ENCODE data around the gene PFKL. TPM values are rescaled to one million over a fixed set of nuclear protein-coding genes. Genes with fewer than 3 reads are reported as not detected.
A peak's percentile ranks its signal among the peaks of the same experiment; 100 is the strongest.
"Not testable (repeated sequence)": the region's sequence is repeated elsewhere in the genome, so short reads cannot be mapped to it uniquely, and the experiment has no call there.

PFKL gene
- total and polyA plus RNA-seq, 4 donors: 48.0 to 115 (median 103) TPM

DNA sequence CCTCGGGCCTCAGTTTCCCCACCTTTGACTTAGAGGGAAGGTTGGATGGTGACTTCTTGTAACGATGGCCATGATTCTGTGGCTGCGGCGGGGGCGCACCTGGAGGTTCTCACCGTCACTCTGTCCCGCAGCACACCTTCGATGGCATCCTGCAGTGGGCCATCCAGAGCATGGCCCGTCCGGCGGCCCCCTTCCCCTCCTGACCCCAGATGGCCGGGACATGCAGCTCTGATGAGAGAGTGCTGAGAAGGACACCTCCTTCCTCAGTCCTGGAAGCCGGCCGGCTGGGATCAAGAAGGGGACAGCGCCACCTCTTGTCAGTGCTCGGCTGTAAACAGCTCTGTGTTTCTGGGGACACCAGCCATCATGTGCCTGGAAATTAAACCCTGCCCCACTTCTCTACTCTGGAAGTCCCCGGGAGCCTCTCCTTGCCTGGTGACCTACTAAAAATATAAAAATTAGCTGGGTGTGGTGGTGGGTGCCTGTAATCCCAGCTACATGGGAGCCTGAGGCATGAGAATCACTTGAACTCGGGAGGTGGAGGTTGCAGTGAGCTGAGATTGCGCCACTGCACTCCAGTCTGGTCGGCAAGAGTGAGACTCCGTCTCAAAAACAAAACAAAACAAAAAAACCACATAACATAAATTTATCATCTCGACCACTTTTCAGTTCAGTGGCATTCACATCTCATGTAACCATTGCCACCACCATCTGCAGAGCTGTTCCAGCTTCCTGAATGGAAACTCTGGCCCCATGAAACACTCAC is 2.1 kb upstream of the PFKL start:
- Histone ChIP-seq H3K36me3 (ENCODE audit: control insufficient read depth in 1 of 2, insufficient read depth in 2 of 2, low read length in 1 of 2) (no peaks in the 10 kb centered on the region), H3K4me1 (ENCODE audit: control insufficient read depth in 1 of 2, insufficient read depth in 2 of 2, low read length in 2 of 2) (no peaks in the 10 kb centered on the region), H3K27ac (ENCODE audit: low read depth in 1 of 2, low read length in 2 of 2) (no peak overlapping the region), H3K9me3 (ENCODE audit: control insufficient read depth, low read length) (no peaks in the 10 kb centered on the region), H3K27me3 (ENCODE audit: control insufficient read depth in 1 of 2, insufficient read depth in 2 of 2, low read length in 1 of 2) (no peaks in the 10 kb centered on the region), H3K4me3 (ENCODE audit: low read length in 2 of 2) (no peak overlapping the region)
- DNase-seq (peak; percentile 90 to 93), ATAC-seq (ENCODE audit: low FRiP score) (peak; percentile 69)
- WGBS, 2 donors: 26% methylated on average over 21 to 22 of the region's 22 CpGs
- intact Hi-C loops (cut with DNase I): no loop called here

DNA sequence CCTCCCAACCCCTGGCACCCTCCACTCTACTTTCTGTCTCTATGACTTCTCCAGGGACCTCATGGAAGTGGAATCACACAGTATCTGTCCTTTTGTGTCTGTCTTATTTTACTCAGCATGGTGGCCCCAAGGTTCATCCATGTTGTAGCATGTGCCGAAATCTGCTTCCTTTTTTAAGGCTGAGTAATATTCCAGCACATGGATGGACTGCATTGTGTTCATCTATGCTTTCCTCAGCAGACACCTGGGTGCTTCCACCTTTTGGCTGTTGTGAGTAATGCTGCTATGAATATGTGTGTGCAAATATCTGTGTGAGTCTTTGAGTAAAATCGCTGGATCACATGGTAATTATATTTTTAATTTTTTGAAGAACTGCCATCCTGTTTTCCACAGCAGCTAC is 1.6 kb upstream of the PFKL start:
- H3K9me3 ChIP-seq (ENCODE audit: control insufficient read depth, low read length): no peaks in the 10 kb centered on the region
- intact Hi-C loops (cut with DNase I): no loop called here
- ATAC-seq (ENCODE audit: low FRiP score) (no peak), DNase-seq (no peak)
- H3K4me3 ChIP-seq (ENCODE audit: low read length in 2 of 2): no peak overlapping the region
- no peak overlapping the region for H3K27ac ChIP-seq (ENCODE audit: low read depth in 1 of 2, low read length in 2 of 2)
- H3K36me3 ChIP-seq (ENCODE audit: control insufficient read depth in 1 of 2, insufficient read depth in 2 of 2, low read length in 1 of 2): no peaks in the 10 kb centered on the region
- WGBS, 2 donors: 85 to 91% methylated on average over 2 of the region's 2 CpGs
- no peaks in the 10 kb centered on the region for H3K27me3 ChIP-seq (ENCODE audit: control insufficient read depth in 1 of 2, insufficient read depth in 2 of 2, low read length in 1 of 2)
- no peaks in the 10 kb centered on the region for H3K4me1 ChIP-seq (ENCODE audit: control insufficient read depth in 1 of 2, insufficient read depth in 2 of 2, low read length in 2 of 2)

DNA sequence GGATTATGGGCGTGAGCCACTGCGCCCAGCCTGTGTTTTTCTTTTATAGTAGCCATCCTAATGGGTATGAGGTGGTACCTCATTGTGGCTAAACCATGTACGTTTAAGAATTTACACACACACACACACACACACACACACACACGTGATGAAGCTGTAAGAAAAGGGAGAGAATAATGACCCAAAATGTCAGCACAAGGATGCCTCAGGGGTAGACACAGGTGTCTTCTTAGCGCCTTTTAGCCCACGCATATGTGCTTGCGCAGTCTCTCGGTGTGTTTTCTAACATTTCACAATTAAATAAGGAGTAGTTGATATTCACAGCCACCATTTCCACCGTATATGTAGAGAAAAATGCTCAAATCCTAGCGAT is 782 bp upstream of the PFKL start:
- 23 to 26% methylated on average over 10 of the region's 10 CpGs for WGBS, 2 donors
- intact Hi-C loops (cut with DNase I): no loop called here
- ATAC-seq (ENCODE audit: low FRiP score) (no peak), DNase-seq (no peak)
- H3K27ac ChIP-seq (ENCODE audit: low read depth in 1 of 2, low read length in 2 of 2): peak overlapping the region in 1 of 2 donors; percentile 4
- H3K4me3 ChIP-seq (ENCODE audit: low read length in 2 of 2): peak overlapping the region; percentile 49 to 91
- H3K4me1 ChIP-seq (ENCODE audit: control insufficient read depth in 1 of 2, insufficient read depth in 2 of 2, low read length in 2 of 2): no peaks in the 10 kb centered on the region
- H3K9me3 ChIP-seq (ENCODE audit: control insufficient read depth, low read length): no peaks in the 10 kb centered on the region
- no peaks in the 10 kb centered on the region for H3K27me3 ChIP-seq (ENCODE audit: control insufficient read depth in 1 of 2, insufficient read depth in 2 of 2, low read length in 1 of 2)
- H3K36me3 ChIP-seq (ENCODE audit: control insufficient read depth in 1 of 2, insufficient read depth in 2 of 2, low read length in 1 of 2): no peaks in the 10 kb centered on the region

DNA sequence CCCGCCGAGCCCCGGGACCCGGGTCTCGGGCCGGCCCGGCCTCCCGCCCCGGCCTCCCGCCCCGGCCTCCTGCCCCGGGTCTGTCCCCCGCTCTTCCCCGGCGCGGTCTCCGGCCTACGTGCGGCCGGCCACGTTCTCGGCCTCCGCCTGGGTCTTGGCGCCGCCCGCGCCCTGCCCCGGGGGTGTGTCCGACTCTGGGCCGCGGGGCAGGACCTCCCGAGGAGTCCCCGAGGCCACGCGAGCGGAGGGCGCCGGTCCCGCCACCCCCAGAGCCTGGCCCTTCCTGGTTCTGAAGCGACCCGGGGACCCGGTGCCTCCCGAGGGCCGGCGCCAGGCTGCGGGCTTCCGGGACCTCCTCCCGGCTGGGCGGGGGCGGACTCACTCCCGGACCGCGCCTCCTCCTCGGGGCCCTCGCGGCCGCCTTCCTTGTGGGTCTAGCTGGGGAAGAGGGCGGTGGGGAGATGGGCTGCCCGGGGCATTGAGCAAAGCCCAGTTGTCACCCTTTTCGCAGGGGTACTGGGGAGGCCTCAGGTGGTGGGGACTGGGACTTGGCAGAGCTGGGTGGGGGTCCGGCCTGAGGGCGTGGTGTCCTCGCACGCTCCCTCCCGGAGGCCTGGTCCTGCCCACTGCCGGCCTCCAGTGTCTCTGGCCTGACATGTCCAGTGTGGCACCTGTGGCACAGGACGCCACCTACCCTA is 558 bp downstream of the PFKL start:
- no peaks in the 10 kb centered on the region for H3K4me1 ChIP-seq (ENCODE audit: control insufficient read depth in 1 of 2, insufficient read depth in 2 of 2, low read length in 2 of 2)
- no peaks in the 10 kb centered on the region for H3K27me3 ChIP-seq (ENCODE audit: control insufficient read depth in 1 of 2, insufficient read depth in 2 of 2, low read length in 1 of 2)
- 0 to 1% methylated on average over 49 to 67 of the region's 67 CpGs for WGBS, 2 donors
- DNase-seq (peak; percentile 87 to 93), ATAC-seq (ENCODE audit: low FRiP score) (peak; percentile 74)
- H3K36me3 ChIP-seq (ENCODE audit: control insufficient read depth in 1 of 2, insufficient read depth in 2 of 2, low read length in 1 of 2): no peaks in the 10 kb centered on the region
- no peaks in the 10 kb centered on the region for H3K9me3 ChIP-seq (ENCODE audit: control insufficient read depth, low read length)
- H3K4me3 ChIP-seq (ENCODE audit: low read length in 2 of 2): peak overlapping the region; percentile 39 to 91
- H3K27ac ChIP-seq (ENCODE audit: low read depth in 1 of 2, low read length in 2 of 2): peak overlapping the region in 1 of 2 donors; percentile 47
- intact Hi-C loops (cut with DNase I): loop anchor here (2.0 to 10.0 kb wide), 3 partner anchors 37 to 494 kb away; partner anchors contain the start of gene CFAP410 (in 2 of the 2)

DNA sequence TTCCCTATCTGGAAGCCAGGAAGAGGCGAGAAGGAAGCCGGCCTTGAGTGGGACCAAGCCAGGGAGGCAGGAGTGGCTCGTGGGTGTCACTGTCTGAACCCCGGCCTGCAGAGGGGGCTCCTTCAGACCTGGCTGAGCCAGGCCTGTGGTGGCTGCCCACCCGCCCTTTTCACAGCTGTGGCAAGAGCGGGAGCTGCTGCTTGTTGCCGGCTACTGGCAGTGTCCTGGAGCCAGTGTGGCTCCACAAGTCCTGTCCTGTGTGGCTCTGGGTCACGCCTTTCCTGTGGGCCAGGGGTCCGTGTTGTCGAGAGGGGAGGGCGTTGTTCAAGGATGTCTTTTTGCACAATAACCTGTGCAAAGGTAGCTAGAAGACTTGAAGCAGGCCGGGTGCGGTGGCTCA is 1.3 kb downstream of the PFKL start:
- 68 to 76% methylated on average over 13 of the region's 13 CpGs for WGBS, 2 donors
- no peaks in the 10 kb centered on the region for H3K27me3 ChIP-seq (ENCODE audit: control insufficient read depth in 1 of 2, insufficient read depth in 2 of 2, low read length in 1 of 2)
- intact Hi-C loops (cut with DNase I): loop anchor here (2.0 to 10.0 kb wide), 3 partner anchors 36 to 494 kb away; partner anchors contain the start of gene CFAP410 (in 2 of the 2)
- no peaks in the 10 kb centered on the region for H3K4me1 ChIP-seq (ENCODE audit: control insufficient read depth in 1 of 2, insufficient read depth in 2 of 2, low read length in 2 of 2)
- ATAC-seq (ENCODE audit: low FRiP score) (no peak), DNase-seq (no peak)
- no peaks in the 10 kb centered on the region for H3K9me3 ChIP-seq (ENCODE audit: control insufficient read depth, low read length)
- no peak overlapping the region for H3K4me3 ChIP-seq (ENCODE audit: low read length in 2 of 2)
- no peak overlapping the region for H3K27ac ChIP-seq (ENCODE audit: low read depth in 1 of 2, low read length in 2 of 2)
- H3K36me3 ChIP-seq (ENCODE audit: control insufficient read depth in 1 of 2, insufficient read depth in 2 of 2, low read length in 1 of 2): no peaks in the 10 kb centered on the region

DNA sequence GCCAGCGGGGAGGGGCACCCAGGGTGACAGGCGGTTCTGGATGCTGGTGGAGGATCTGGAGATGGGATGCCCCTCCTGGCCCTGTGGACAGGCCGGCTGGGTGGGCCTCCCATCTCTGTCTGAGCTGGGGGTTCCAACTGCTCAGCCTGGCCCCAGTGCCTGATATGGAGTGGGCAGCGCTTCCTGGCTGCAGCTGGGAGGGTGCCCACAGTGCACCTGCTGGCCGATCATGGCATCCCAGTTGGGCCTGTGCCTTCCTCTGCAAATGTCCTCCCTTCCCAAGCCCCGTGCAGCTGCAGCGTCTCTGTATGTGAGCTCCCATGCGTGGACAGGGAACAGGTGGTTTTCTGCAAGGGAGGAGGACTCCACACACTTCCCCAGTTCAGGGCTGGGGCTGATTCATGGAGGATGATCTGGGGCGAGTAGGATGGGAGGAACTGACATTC is 2.1 kb downstream of the PFKL start:
- no peak for DNase-seq
- intact Hi-C loops (cut with DNase I): loop anchor here (2.0 to 10.0 kb wide), 3 partner anchors 35 to 493 kb away; partner anchors contain the start of gene CFAP410 (in 2 of the 2)
- no peaks in the 10 kb centered on the region for H3K4me1 ChIP-seq (ENCODE audit: control insufficient read depth in 1 of 2, insufficient read depth in 2 of 2, low read length in 2 of 2)

DNA sequence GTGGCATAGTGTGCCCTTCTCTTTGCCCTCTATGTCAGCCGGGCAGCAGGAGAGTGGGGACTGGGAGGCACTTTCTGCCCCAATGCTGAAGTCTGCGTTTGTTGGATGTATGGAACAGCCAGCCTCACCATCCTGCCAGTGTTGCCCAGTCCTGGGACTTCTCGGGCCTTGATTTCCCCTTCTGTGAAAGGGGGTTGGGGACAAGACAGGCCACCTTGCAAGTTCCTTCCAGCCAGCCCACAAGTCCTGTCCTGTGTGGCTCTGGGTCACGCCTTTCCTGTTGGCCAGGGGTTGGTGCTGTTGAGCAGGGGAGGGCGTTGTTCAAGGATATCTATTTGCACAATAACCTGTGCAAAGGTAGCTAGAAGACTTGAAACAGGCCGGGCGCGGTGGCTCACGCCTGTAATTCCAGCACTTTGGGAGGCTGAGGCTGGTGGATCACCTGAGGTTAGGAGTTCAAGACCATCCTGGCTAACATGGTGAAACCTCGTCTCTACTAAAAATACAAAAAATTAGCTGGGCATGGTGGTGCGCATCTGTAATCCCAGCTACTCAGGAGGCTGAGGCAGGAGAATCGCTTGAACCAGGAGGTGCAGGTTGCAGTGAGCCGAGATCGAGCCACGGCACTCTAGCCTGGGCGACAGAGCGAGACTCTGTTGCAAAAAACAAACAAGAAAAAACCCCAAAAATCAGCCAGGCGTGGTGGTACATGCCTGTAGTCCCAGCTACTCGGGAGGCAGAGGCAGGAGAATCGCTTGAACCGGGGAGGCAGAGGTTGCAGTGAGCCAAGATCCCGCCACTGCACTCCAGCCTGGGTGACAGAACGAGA is 2.9 kb downstream of the PFKL start:
- H3K4me3 ChIP-seq (ENCODE audit: low read length in 2 of 2); H3K4me1 ChIP-seq (ENCODE audit: control insufficient read depth in 1 of 2, insufficient read depth in 2 of 2, low read length in 2 of 2); H3K27ac ChIP-seq (ENCODE audit: low read depth in 1 of 2, low read length in 2 of 2); H3K27me3 ChIP-seq (ENCODE audit: control insufficient read depth in 1 of 2, insufficient read depth in 2 of 2, low read length in 1 of 2); DNase-seq; ATAC-seq (ENCODE audit: low FRiP score); H3K36me3 ChIP-seq (ENCODE audit: control insufficient read depth in 1 of 2, insufficient read depth in 2 of 2, low read length in 1 of 2); H3K9me3 ChIP-seq (ENCODE audit: control insufficient read depth, low read length): not testable (repeated sequence)
- WGBS, 2 donors: 89 to 90% methylated on average over 22 to 23 of the region's 23 CpGs
- intact Hi-C loops (cut with DNase I): loop anchor here (5.0 to 10.0 kb wide), 2 partner anchors 35 to 492 kb away; partner anchors contain the start of gene CFAP410 (in 1 of the 2)

More for the DNA sequence above, 2.1 kb downstream of the PFKL start:
- ATAC-seq (ENCODE audit: low FRiP score): no peak
- Histone ChIP-seq H3K27me3 (ENCODE audit: control insufficient read depth in 1 of 2, insufficient read depth in 2 of 2, low read length in 1 of 2) (no peaks in the 10 kb centered on the region), H3K9me3 (ENCODE audit: control insufficient read depth, low read length) (no peaks in the 10 kb centered on the region), H3K36me3 (ENCODE audit: control insufficient read depth in 1 of 2, insufficient read depth in 2 of 2, low read length in 1 of 2) (no peaks in the 10 kb centered on the region), H3K4me3 (ENCODE audit: low read length in 2 of 2) (no peak overlapping the region), H3K27ac (ENCODE audit: low read depth in 1 of 2, low read length in 2 of 2) (no peak overlapping the region)
- 78 to 87% methylated on average over 9 of the region's 9 CpGs for WGBS, 2 donors

DNA sequence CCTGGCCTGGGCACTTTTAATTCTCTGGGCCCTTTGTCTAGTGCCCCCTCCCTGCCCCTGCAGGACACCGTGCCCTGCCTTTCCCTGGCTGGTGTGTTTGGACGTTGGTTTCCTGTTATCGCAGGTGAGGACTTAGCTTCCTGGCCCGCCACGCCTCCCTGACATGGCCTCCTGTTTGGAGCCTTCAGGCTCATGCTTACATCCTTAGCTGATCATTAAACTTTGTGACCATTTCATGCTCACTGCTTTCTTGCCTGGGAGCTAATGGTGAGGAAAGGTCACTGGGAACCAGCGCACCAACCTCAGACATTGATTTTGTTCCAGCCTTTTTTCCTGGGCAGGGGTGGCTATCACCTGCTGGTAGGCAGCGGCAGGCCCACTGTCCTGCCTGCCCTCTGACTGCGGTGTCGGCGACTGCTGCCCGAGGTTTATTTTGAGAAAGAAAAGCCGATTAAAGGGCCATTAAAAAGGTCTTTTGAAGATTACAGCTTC is 3.7 kb downstream of the PFKL start:
- Histone ChIP-seq H3K36me3 (ENCODE audit: control insufficient read depth in 1 of 2, insufficient read depth in 2 of 2, low read length in 1 of 2) (no peaks in the 10 kb centered on the region), H3K4me1 (ENCODE audit: control insufficient read depth in 1 of 2, insufficient read depth in 2 of 2, low read length in 2 of 2) (no peaks in the 10 kb centered on the region), H3K4me3 (ENCODE audit: low read length in 2 of 2) (no peak overlapping the region), H3K9me3 (ENCODE audit: control insufficient read depth, low read length) (no peaks in the 10 kb centered on the region), H3K27ac (ENCODE audit: low read depth in 1 of 2, low read length in 2 of 2) (no peak overlapping the region), H3K27me3 (ENCODE audit: control insufficient read depth in 1 of 2, insufficient read depth in 2 of 2, low read length in 1 of 2) (no peaks in the 10 kb centered on the region)
- 66 to 80% methylated on average over 12 of the region's 12 CpGs for WGBS, 2 donors
- no peak for DNase-seq
- intact Hi-C loops (cut with DNase I): loop anchor here (5.0 to 10.0 kb wide), 2 partner anchors 34 to 491 kb away; partner anchors contain the start of gene CFAP410 (in 1 of the 2)
- ATAC-seq (ENCODE audit: low FRiP score): no peak

Data from aorta (tissue), 5 donors.